GM10266 (cell line): ENCODE measurements around the gene PKNOX2.

Experiments used
- DNase-seq: peaks from one replicate; pipeline ENCODE4 v3.0.0; 2012; ENCODE audit errors: extremely low spot score
- CTCF ChIP-seq: IDR thresholded peaks from 2 replicates; pipeline ENCODE4 v1.5.1; 2012; ENCODE audit warnings: mild to moderate bottlenecking, low read depth; ENCODE audit not compliant: control insufficient read depth, insufficient read depth; ENCODE audit errors: missing control alignments

The PKNOX2 gene

GRCh38 chr11:125141178-125141577 lies 23.4 kb upstream of the PKNOX2 start:
- DNase-seq: no peak
- TF ChIP-seq CTCF: no peak

- TF ChIP-seq CTCF: peak; percentile 94
- DNase-seq: peak; percentile 66
Observed at GRCh38 chr11:125141686-125142535, 22.6 kb upstream of the PKNOX2 start.

- TF ChIP-seq CTCF: no peak
- no peak for DNase-seq
Observed at GRCh38 chr11:125146232-125146631, 18.3 kb upstream of the PKNOX2 start.

GRCh38 chr11:125147280-125147679 lies 17.3 kb upstream of the PKNOX2 start:
- no peak for DNase-seq
- no peak for TF ChIP-seq CTCF

- no peak for DNase-seq
- TF ChIP-seq CTCF: no peak
Observed at GRCh38 chr11:125148011-125148410, 16.5 kb upstream of the PKNOX2 start.

GRCh38 chr11:125148743-125149142 lies 15.8 kb upstream of the PKNOX2 start:
- TF ChIP-seq CTCF: no peak
- no peak for DNase-seq

GRCh38 chr11:125153837-125154236 lies 10.7 kb upstream of the PKNOX2 start:
- no peak for TF ChIP-seq CTCF

More at GRCh38 chr11:125153837-125154236, 10.7 kb upstream of the PKNOX2 start:
- DNase-seq: no peak
